ENCODE data around the gene ACACA.

DNA sequence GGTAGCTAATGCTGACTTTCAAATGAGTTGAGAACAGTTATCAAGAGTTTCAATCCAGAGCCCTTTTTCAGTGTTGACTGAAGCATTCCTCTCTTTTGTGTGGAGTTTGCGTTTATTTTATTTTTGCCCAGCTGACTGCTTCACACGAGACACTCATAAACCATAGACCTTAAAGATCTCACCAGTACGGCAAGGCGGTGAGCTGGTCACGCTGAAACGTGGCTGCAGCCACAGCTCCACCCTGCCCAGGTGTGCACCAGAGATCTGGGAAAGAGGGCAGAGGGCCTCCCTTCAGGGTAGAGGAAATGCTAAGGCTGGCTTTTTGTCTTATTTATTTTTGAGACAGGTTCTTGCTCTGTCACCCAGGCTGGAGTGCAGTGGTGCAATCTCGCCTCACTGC lies 345.7 kb downstream of the ACACA start:
- no peak for TF ChIP-seq EZH2 (IDR thresholded peaks at IDR 0.05; ENCODE audit: low read depth, unreplicated experiment)
- TF ChIP-seq POLR2AphosphoS5 (IDR thresholded peaks at IDR 0.05; ENCODE audit: low read depth), result no peak
- TF ChIP-seq NANOG (IDR thresholded peaks at IDR 0.05; ENCODE audit: borderline replicate concordance), result no peak
- no peak for TF ChIP-seq CTCF (conservative IDR thresholded peaks at IDR 0.05; ENCODE audit: low read depth in 2 of 2)
- TF ChIP-seq, protein P1, sequence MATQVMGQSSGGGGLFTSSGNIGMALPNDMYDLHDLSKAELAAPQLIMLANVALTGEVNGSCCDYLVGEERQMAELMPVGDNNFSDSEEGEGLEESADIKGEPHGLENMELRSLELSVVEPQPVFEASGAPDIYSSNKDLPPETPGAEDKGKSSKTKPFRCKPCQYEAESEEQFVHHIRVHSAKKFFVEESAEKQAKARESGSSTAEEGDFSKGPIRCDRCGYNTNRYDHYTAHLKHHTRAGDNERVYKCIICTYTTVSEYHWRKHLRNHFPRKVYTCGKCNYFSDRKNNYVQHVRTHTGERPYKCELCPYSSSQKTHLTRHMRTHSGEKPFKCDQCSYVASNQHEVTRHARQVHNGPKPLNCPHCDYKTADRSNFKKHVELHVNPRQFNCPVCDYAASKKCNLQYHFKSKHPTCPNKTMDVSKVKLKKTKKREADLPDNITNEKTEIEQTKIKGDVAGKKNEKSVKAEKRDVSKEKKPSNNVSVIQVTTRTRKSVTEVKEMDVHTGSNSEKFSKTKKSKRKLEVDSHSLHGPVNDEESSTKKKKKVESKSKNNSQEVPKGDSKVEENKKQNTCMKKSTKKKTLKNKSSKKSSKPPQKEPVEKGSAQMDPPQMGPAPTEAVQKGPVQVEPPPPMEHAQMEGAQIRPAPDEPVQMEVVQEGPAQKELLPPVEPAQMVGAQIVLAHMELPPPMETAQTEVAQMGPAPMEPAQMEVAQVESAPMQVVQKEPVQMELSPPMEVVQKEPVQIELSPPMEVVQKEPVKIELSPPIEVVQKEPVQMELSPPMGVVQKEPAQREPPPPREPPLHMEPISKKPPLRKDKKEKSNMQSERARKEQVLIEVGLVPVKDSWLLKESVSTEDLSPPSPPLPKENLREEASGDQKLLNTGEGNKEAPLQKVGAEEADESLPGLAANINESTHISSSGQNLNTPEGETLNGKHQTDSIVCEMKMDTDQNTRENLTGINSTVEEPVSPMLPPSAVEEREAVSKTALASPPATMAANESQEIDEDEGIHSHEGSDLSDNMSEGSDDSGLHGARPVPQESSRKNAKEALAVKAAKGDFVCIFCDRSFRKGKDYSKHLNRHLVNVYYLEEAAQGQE (IDR thresholded peaks at IDR 0.05; ENCODE audit: unreplicated experiment), result no peak
- TF ChIP-seq CREB1 (CRISPR knock-in tag; IDR thresholded peaks at IDR 0.05; ENCODE audit: low read depth), result no peak
- no peak for TF ChIP-seq EZH2phosphoT487 (IDR thresholded peaks at IDR 0.05; ENCODE audit: unreplicated experiment)
- TF ChIP-seq, protein P2, sequence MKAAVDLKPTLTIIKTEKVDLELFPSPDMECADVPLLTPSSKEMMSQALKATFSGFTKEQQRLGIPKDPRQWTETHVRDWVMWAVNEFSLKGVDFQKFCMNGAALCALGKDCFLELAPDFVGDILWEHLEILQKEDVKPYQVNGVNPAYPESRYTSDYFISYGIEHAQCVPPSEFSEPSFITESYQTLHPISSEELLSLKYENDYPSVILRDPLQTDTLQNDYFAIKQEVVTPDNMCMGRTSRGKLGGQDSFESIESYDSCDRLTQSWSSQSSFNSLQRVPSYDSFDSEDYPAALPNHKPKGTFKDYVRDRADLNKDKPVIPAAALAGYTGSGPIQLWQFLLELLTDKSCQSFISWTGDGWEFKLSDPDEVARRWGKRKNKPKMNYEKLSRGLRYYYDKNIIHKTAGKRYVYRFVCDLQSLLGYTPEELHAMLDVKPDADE (IDR thresholded peaks at IDR 0.05), result no peak
- TF ChIP-seq, protein P3, sequence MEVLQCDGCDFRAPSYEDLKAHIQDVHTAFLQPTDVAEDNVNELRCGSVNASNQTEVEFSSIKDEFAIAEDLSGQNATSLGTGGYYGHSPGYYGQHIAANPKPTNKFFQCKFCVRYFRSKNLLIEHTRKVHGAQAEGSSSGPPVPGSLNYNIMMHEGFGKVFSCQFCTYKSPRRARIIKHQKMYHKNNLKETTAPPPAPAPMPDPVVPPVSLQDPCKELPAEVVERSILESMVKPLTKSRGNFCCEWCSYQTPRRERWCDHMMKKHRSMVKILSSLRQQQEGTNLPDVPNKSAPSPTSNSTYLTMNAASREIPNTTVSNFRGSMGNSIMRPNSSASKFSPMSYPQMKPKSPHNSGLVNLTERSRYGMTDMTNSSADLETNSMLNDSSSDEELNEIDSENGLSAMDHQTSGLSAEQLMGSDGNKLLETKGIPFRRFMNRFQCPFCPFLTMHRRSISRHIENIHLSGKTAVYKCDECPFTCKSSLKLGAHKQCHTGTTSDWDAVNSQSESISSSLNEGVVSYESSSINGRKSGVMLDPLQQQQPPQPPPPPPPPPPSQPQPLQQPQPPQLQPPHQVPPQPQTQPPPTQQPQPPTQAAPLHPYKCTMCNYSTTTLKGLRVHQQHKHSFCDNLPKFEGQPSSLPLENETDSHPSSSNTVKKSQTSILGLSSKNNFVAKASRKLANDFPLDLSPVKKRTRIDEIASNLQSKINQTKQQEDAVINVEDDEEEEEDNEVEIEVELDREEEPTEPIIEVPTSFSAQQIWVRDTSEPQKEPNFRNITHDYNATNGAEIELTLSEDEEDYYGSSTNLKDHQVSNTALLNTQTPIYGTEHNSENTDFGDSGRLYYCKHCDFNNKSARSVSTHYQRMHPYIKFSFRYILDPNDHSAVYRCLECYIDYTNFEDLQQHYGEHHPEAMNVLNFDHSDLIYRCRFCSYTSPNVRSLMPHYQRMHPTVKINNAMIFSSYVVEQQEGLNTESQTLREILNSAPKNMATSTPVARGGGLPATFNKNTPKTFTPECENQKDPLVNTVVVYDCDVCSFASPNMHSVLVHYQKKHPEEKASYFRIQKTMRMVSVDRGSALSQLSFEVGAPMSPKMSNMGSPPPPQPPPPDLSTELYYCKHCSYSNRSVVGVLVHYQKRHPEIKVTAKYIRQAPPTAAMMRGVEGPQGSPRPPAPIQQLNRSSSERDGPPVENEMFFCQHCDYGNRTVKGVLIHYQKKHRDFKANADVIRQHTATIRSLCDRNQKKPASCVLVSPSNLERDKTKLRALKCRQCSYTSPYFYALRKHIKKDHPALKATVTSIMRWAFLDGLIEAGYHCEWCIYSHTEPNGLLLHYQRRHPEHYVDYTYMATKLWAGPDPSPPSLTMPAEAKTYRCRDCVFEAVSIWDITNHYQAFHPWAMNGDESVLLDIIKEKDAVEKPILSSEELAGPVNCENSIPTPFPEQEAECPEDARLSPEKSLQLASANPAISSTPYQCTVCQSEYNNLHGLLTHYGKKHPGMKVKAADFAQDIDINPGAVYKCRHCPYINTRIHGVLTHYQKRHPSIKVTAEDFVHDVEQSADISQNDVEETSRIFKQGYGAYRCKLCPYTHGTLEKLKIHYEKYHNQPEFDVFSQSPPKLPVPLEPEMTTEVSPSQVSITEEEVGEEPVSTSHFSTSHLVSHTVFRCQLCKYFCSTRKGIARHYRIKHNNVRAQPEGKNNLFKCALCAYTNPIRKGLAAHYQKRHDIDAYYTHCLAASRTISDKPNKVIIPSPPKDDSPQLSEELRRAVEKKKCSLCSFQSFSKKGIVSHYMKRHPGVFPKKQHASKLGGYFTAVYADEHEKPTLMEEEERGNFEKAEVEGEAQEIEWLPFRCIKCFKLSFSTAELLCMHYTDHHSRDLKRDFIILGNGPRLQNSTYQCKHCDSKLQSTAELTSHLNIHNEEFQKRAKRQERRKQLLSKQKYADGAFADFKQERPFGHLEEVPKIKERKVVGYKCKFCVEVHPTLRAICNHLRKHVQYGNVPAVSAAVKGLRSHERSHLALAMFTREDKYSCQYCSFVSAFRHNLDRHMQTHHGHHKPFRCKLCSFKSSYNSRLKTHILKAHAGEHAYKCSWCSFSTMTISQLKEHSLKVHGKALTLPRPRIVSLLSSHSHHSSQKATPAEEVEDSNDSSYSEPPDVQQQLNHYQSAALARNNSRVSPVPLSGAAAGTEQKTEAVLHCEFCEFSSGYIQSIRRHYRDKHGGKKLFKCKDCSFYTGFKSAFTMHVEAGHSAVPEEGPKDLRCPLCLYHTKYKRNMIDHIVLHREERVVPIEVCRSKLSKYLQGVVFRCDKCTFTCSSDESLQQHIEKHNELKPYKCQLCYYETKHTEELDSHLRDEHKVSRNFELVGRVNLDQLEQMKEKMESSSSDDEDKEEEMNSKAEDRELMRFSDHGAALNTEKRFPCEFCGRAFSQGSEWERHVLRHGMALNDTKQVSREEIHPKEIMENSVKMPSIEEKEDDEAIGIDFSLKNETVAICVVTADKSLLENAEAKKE (CRISPR knock-in tag; IDR thresholded peaks at IDR 0.05), result no peak

Data from GM23338 (cell line).